Fibroblast of lung (primary cell): ENCODE measurements around the gene SLC38A8. TPM values are rescaled to one million over a fixed set of nuclear protein-coding genes. Genes with fewer than 3 reads are reported as not detected.

Experiments used
- DNase-seq, 2 donors: peaks; one replicate each; pipeline versions ENCODE4 v3.0.0 to v3.0.0-alpha.2; 2010; ENCODE audit warnings: low read depth in 2 of 2
- H2AFZ ChIP-seq: 2 replicates; pipeline ENCODE4 v1.5.1; 2012; ENCODE audit warnings: low read length, control low read depth, inconsistent platforms
- H3K27ac ChIP-seq: 2 replicates; pipeline ENCODE4 v1.5.1; 2011; ENCODE audit warnings: low read length, control low read depth; ENCODE audit not compliant: insufficient read depth
- H3K27me3 ChIP-seq: 2 replicates; pipeline ENCODE4 v1.5.1; 2011; ENCODE audit warnings: mild to moderate bottlenecking, low read length; ENCODE audit not compliant: control insufficient read depth, insufficient read depth
- H3K36me3 ChIP-seq: 2 replicates; pipeline ENCODE4 v1.5.1; 2011; ENCODE audit warnings: low read length; ENCODE audit not compliant: control insufficient read depth, insufficient read depth
- H3K4me1 ChIP-seq: 2 replicates; pipeline ENCODE4 v1.5.1; 2011; ENCODE audit warnings: low read length; ENCODE audit not compliant: control insufficient read depth, insufficient read depth; ENCODE audit errors: extremely low read depth
- H3K4me2 ChIP-seq: 2 replicates; pipeline ENCODE4 v1.5.1; 2011; ENCODE audit warnings: low read length, control low read depth; ENCODE audit not compliant: insufficient read depth; ENCODE audit errors: extremely low read depth
- H3K4me3 ChIP-seq, 4 experiments: fragments of 200-600 bp in 1 of 4; sonication (generic) in 1 of 4; replicated peaks in 1 of 4; 2 replicates each; pipeline ENCODE4 v1.5.1; 2011 to 2016; ENCODE audit warnings: low read length in 4 of 4, low read depth in 3 of 4, mild to moderate bottlenecking in 3 of 4, control low read depth in 2 of 4, inconsistent platforms in 1 of 4, mixed read lengths in 1 of 4; ENCODE audit not compliant: insufficient read depth in 1 of 4; ENCODE audit errors: control extremely low read depth in 1 of 4
- H3K79me2 ChIP-seq: 2 replicates; pipeline ENCODE4 v1.5.1; 2012; ENCODE audit warnings: mild to moderate bottlenecking, low read length, inconsistent platforms; ENCODE audit not compliant: control insufficient read depth, insufficient read depth
- H3K9ac ChIP-seq: 2 replicates; pipeline ENCODE4 v1.5.1; 2011; ENCODE audit warnings: mild to moderate bottlenecking, low read length, control low read depth; ENCODE audit not compliant: insufficient read depth
- H3K9me3 ChIP-seq: 2 replicates; pipeline ENCODE4 v1.5.1; 2012; ENCODE audit warnings: low read depth, low read length; ENCODE audit not compliant: control insufficient read depth, insufficient read depth
- H4K20me1 ChIP-seq: 2 replicates; pipeline ENCODE4 v1.5.1; 2011; ENCODE audit warnings: low read length; ENCODE audit not compliant: control insufficient read depth, insufficient read depth; ENCODE audit errors: extremely low read depth
- EZH2 ChIP-seq: IDR thresholded peaks from 2 replicates; pipeline ENCODE4 v1.5.1; 2012; ENCODE audit warnings: low read length, control low read depth, mild to moderate bottlenecking; ENCODE audit errors: missing control alignments
- polyA plus RNA-seq, 2 donors: library from polyadenylated mRNA; depleted of rRNA in 1 of 2; stranded (reverse) in 1 of 2; unstranded in 1 of 2; fragments of >200 nt; gene quantifications; 2 replicates each; pipeline ENCODE4 v1.2.1, GENCODE V29; 2011 to 2012; ENCODE audit warnings: missing spikeins in 1 of 2
- total RNA-seq: library from RNA; depleted of rRNA; stranded (reverse); fragments of >200 nt; gene quantifications from 2 replicates; pipeline ENCODE4 v1.2.1, GENCODE V29; 2014
- TF ChIP-seq, protein P1 (sequence below), 2 donors: IDR thresholded peaks in 1 of 2; conservative IDR thresholded peaks in 1 of 2; 1 replicate in 1 of 2; 2 replicates in 1 of 2; pipeline ENCODE4 v1.5.1; 2011 to 2012; ENCODE audit warnings: low read length in 2 of 2, control low read depth in 1 of 2, inconsistent platforms in 1 of 2, low read depth in 1 of 2, mild to moderate bottlenecking in 1 of 2

Gene SLC38A8
- total and polyA plus RNA-seq, 2 donors (not counting 1 experiment from before 2014, with no cell fraction given): not detected

DNA sequence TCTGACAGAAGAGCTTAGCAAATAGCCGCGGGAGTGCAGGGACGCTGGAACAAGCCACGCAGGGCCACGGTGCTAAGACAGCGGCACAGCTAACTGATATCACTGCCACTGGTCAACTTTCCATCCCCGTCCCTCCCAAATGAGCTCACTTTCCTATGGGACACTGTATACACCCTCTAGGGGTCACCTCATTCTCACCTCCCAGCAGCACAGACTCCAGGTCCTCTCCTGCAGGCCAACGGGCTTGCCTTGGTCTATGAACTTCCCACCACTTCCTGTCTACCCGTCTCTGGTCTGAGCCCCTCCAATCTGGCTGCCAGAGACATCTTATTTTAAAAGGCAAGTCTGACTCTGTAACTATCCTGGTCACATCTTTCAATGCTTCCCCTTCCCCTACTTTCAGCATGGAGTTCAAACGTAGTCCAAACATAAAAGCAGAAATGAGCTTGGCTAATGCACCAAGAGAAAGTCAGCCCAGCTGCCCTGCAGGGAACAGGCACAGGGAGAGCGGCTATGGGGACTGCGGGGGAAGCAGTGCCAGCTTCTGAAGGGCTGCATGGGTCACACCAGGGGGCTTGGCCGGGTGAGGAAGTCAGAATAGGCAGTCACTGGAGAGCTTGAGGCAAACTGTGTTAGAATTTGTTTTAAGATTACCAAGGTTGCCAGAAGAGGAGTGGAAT is 26.3 kb upstream of the SLC38A8 start:
- Histone ChIP-seq H3K9me3 (no peaks in the 10 kb centered on the region), H2AFZ (no peak overlapping the region), H3K36me3 (peaks cover 5% of the 10 kb centered on the region), H3K4me1 (no peaks in the 10 kb centered on the region), H4K20me1 (no peaks in the 10 kb centered on the region), H3K4me2 (no peak overlapping the region), H3K27me3 (no peaks in the 10 kb centered on the region), H3K4me3 (no peak overlapping the region), H3K27ac (no peak overlapping the region), H3K9ac (no peak overlapping the region), H3K79me2 (no peaks in the 10 kb centered on the region)
- no peak for DNase-seq
- TF ChIP-seq, protein P1, sequence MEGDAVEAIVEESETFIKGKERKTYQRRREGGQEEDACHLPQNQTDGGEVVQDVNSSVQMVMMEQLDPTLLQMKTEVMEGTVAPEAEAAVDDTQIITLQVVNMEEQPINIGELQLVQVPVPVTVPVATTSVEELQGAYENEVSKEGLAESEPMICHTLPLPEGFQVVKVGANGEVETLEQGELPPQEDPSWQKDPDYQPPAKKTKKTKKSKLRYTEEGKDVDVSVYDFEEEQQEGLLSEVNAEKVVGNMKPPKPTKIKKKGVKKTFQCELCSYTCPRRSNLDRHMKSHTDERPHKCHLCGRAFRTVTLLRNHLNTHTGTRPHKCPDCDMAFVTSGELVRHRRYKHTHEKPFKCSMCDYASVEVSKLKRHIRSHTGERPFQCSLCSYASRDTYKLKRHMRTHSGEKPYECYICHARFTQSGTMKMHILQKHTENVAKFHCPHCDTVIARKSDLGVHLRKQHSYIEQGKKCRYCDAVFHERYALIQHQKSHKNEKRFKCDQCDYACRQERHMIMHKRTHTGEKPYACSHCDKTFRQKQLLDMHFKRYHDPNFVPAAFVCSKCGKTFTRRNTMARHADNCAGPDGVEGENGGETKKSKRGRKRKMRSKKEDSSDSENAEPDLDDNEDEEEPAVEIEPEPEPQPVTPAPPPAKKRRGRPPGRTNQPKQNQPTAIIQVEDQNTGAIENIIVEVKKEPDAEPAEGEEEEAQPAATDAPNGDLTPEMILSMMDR (conservative IDR thresholded peaks at IDR 0.05 in 1 of 2, IDR thresholded peaks at IDR 0.05 in 1 of 2; ENCODE audit: low read depth in 1 of 2, low read length in 2 of 2): no peak
- TF ChIP-seq EZH2: no peak

DNA sequence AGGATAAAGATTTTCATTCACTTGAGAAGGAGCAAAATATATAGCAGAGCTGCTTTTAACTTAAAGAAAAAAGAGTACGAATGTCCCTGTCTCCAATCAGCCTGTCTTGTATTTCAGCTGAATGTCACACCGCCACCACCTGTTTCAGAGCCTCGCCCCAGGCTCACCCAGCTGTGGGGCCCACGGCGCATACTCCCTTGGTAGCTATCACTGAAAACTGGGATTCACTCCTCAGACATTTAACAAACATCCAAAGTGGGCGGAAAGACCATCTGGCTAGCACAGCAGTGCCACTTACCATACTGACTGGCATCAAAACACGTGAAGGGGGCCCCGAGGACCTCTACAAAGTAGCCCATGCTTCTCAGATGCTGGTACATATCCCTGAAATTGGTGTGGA is 25.4 kb upstream of the SLC38A8 start:
- no peak overlapping the region for H3K9ac ChIP-seq
- no peaks in the 10 kb centered on the region for H3K79me2 ChIP-seq
- peaks cover 2% of the 10 kb centered on the region for H3K4me1 ChIP-seq
- H3K4me2 ChIP-seq: no peak overlapping the region
- DNase-seq: no peak
- H3K27me3 ChIP-seq: no peaks in the 10 kb centered on the region
- H3K9me3 ChIP-seq: no peaks in the 10 kb centered on the region
- TF ChIP-seq, protein P1 (conservative IDR thresholded peaks at IDR 0.05 in 1 of 2, IDR thresholded peaks at IDR 0.05 in 1 of 2; ENCODE audit: low read depth in 1 of 2, low read length in 2 of 2): no peak
- no peak for TF ChIP-seq EZH2
- H3K36me3 ChIP-seq: peaks cover 6% of the 10 kb centered on the region
- no peak overlapping the region for H2AFZ ChIP-seq
- no peaks in the 10 kb centered on the region for H4K20me1 ChIP-seq
- no peak overlapping the region for H3K27ac ChIP-seq
- no peak overlapping the region for H3K4me3 ChIP-seq

DNA sequence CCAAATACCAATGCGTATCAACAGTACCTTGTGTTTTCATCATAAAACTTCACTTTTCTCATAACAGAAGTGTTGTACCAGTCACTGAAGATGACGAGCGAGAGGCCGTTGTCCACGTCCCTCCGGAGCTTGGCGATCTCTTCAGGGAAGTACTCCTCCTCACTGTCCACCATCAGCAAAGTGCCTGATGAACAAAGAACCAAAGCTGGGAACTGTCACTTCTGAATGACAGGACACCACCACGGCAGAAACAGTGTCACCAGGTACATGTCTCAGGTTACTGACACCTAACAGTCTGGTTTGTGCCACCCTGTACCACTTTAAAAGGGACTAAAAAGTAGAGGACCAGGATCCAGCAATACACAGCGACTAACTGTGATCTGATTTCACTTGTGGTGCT is 25.0 kb upstream of the SLC38A8 start:
- H3K9me3 ChIP-seq: no peaks in the 10 kb centered on the region
- no peak overlapping the region for H2AFZ ChIP-seq
- no peaks in the 10 kb centered on the region for H4K20me1 ChIP-seq
- no peak overlapping the region for H3K4me3 ChIP-seq
- DNase-seq: no peak
- TF ChIP-seq, protein P1 (conservative IDR thresholded peaks at IDR 0.05 in 1 of 2, IDR thresholded peaks at IDR 0.05 in 1 of 2; ENCODE audit: low read depth in 1 of 2, low read length in 2 of 2): no peak
- no peak for TF ChIP-seq EZH2
- peaks cover 8% of the 10 kb centered on the region for H3K36me3 ChIP-seq
- no peaks in the 10 kb centered on the region for H3K27me3 ChIP-seq
- no peak overlapping the region for H3K4me2 ChIP-seq
- H3K27ac ChIP-seq: no peak overlapping the region
- peaks cover 2% of the 10 kb centered on the region for H3K4me1 ChIP-seq
- H3K79me2 ChIP-seq: no peaks in the 10 kb centered on the region
- H3K9ac ChIP-seq: no peak overlapping the region
